Keratinocyte (primary cell): Measurements from ENCODE around the gene MEF2A. TPM values are rescaled to one million over a fixed set of nuclear protein-coding genes. Genes with fewer than 3 reads are reported as not detected.

ENCODE experiments used
- DNase-seq: peaks from one replicate; pipeline ENCODE4 v3.0.0-alpha.2; 2011; ENCODE audit warnings: low read depth, missing footprints, low spot score
- FAIRE-seq: peaks from 2 replicates; lab custom pipeline; 2011; peaks lifted over from hg19 to GRCh38; lab: Jason Lieb, UNC
- H2AFZ ChIP-seq: 2 replicates; pipeline ENCODE4 v1.6.0; 2012; ENCODE audit warnings: low read length, control low read depth, inconsistent platforms; ENCODE audit not compliant: control insufficient read depth
- H3K27ac ChIP-seq: 2 replicates; pipeline ENCODE4 v1.5.1; 2011; ENCODE audit warnings: low read length; ENCODE audit not compliant: control insufficient read depth, insufficient read depth
- H3K27me3 ChIP-seq: 3 replicates; pipeline ENCODE4 v1.6.0; 2011; ENCODE audit warnings: low read length; ENCODE audit not compliant: control insufficient read depth, insufficient read depth; ENCODE audit errors: extremely low read depth
- H3K36me3 ChIP-seq, 2 experiments: 2 replicates in 1 of 2; 3 replicates in 1 of 2; pipeline ENCODE4 v1.5.1; 2011; ENCODE audit warnings: low read length in 2 of 2, mild to moderate bottlenecking in 1 of 2; ENCODE audit not compliant: control insufficient read depth in 2 of 2, insufficient read depth in 2 of 2; ENCODE audit errors: extremely low read depth in 1 of 2
- H3K4me1 ChIP-seq: 3 replicates; pipeline ENCODE4 v1.5.1; 2011; ENCODE audit warnings: low read length; ENCODE audit not compliant: control insufficient read depth, insufficient read depth; ENCODE audit errors: extremely low read depth
- H3K4me2 ChIP-seq: 3 replicates; pipeline ENCODE4 v1.6.0; 2011; ENCODE audit warnings: low read depth, low read length; ENCODE audit not compliant: control insufficient read depth, insufficient read depth; ENCODE audit errors: extremely low read depth
- H3K4me3 ChIP-seq, 3 experiments: fragments of 200-600 bp in 1 of 3; sonication (generic) in 1 of 3; 2 replicates in 2 of 3; 3 replicates in 1 of 3; pipeline ENCODE4 v1.5.1; 2011 to 2016; ENCODE audit warnings: low read length in 3 of 3, mild to moderate bottlenecking in 3 of 3, control low read depth in 2 of 3, inconsistent platforms in 1 of 3, low read depth in 1 of 3, mixed read lengths in 1 of 3, mixed run types in 1 of 3, moderate library complexity in 1 of 3; ENCODE audit not compliant: control insufficient read depth in 2 of 3, insufficient read depth in 2 of 3; ENCODE audit errors: extremely low read depth in 1 of 3
- H3K79me2 ChIP-seq: 2 replicates; pipeline ENCODE4 v1.6.0; 2012; ENCODE audit warnings: low read length; ENCODE audit not compliant: control insufficient read depth, insufficient read depth
- H3K9ac ChIP-seq: 3 replicates; pipeline ENCODE4 v1.6.0; 2011; ENCODE audit warnings: low read length; ENCODE audit not compliant: control insufficient read depth, insufficient read depth; ENCODE audit errors: extremely low read depth
- H3K9me1 ChIP-seq: 3 replicates; pipeline ENCODE4 v1.6.0; 2011; ENCODE audit warnings: low read length; ENCODE audit not compliant: control insufficient read depth, insufficient read depth; ENCODE audit errors: extremely low read depth
- H3K9me3 ChIP-seq: 2 replicates; pipeline ENCODE4 v1.5.1; 2012; ENCODE audit warnings: low read depth, low read length; ENCODE audit not compliant: control insufficient read depth
- H4K20me1 ChIP-seq: 3 replicates; pipeline ENCODE4 v1.6.0; 2011; ENCODE audit warnings: low read length; ENCODE audit not compliant: control insufficient read depth, insufficient read depth; ENCODE audit errors: extremely low read depth
- CTCF ChIP-seq, 3 experiments: IDR thresholded peaks in 1 of 3; conservative IDR thresholded peaks in 1 of 3; optimal IDR thresholded peaks in 1 of 3; 2 replicates in 2 of 3; 3 replicates in 1 of 3; pipeline versions ENCODE3 to v1.5.1; 2011; ENCODE audit warnings: low read length in 3 of 3, mild to moderate bottlenecking in 3 of 3, moderate library complexity in 2 of 3, control low read depth in 1 of 3, inconsistent platforms in 1 of 3; ENCODE audit not compliant: insufficient read depth in 2 of 3; ENCODE audit errors: extremely low read depth in 1 of 3
- EZH2 ChIP-seq: IDR thresholded peaks from one replicate; pipeline ENCODE4 v1.6.1; 2012; ENCODE audit warnings: inconsistent platforms, mild to moderate bottlenecking, low read length, moderate library complexity
- dilution Hi-C: fragments of 300-500 bp; cut with MboI; formaldehyde crosslinking; loops from one replicate; pipeline ENCODE4 v1.7.0; 2020; ENCODE audit warnings: low sequenced_read_pairs; ENCODE audit not compliant: extremely low pct_ligation_motif_present
- polyA plus RNA-seq, 5 experiments: library from polyadenylated mRNA; depleted of rRNA in 3 of 5; stranded (reverse) in 3 of 5; stranded (forward) in 1 of 5; unstranded in 1 of 5; fragments of >200 nt; gene quantifications; 1 replicate in 1 of 5; 2 replicates in 3 of 5; 3 replicates in 1 of 5; pipeline versions ENCODE4 v1.2.1 to v1.2.3, GENCODE V29; 2011 to 2012; ENCODE audit warnings: missing spikeins in 2 of 5, low read depth in 1 of 5, low replicate concordance in 1 of 5

MEF2A gene
- polyA plus RNA-seq, 1 donor (not counting 4 experiments of a cell fraction or from before 2014, with no cell fraction given), result 27.4 TPM

- Histone ChIP-seq H3K4me2 (no peak overlapping the region), H2AFZ (no peak overlapping the region), H3K27ac (no peak overlapping the region), H3K27me3 (no peaks in the 10 kb centered on the region), H3K4me1 (no peaks in the 10 kb centered on the region), H3K79me2 (no peaks in the 10 kb centered on the region), H3K9me3 (no peaks in the 10 kb centered on the region), H3K4me3 (no peak overlapping the region), H4K20me1 (no peaks in the 10 kb centered on the region), H3K9ac (no peak overlapping the region), H3K36me3 (no peaks in the 10 kb centered on the region), H3K9me1 (no peaks in the 10 kb centered on the region)
- FAIRE-seq (no peak), DNase-seq (no peak)
- no peak for TF ChIP-seq EZH2
- TF ChIP-seq CTCF (optimal IDR thresholded peaks at IDR 0.05 in 1 of 3, IDR thresholded peaks at IDR 0.05 in 1 of 3, conservative IDR thresholded peaks at IDR 0.05 in 1 of 3; ENCODE audit: extremely low read depth in 1 of 3, insufficient read depth in 2 of 3, low read length in 3 of 3), result no peak
- dilution Hi-C loops, result no loop called here
These were observed 176.1 kb downstream of the MEF2A start for GRCh38 chr15:99741835-99742234.

DNA sequence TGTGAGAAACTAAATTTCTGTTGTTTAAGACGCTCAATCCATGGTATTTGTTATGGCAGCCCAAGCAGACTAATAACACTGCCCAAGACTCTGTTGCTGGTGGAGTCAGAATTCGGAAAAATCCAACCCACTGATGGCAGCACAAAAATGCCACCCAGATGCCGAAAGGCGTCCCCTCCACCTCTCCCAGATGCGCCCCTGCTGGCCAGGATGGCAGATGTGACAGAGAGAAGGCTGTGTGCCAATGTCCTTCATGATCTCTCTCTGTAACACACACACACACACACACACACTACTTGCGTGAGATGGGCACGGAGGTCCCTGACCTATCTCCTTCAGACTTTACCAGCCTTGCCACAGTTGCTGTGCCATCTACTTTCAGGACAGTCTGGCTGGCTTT, 178.4 kb downstream of the MEF2A start:
- Histone ChIP-seq H3K79me2 (no peaks in the 10 kb centered on the region), H3K27ac (no peak overlapping the region), H2AFZ (no peak overlapping the region), H3K4me1 (no peaks in the 10 kb centered on the region), H3K36me3 (no peaks in the 10 kb centered on the region), H3K4me2 (no peak overlapping the region), H4K20me1 (no peaks in the 10 kb centered on the region), H3K9me1 (no peaks in the 10 kb centered on the region), H3K9me3 (no peaks in the 10 kb centered on the region), H3K9ac (no peak overlapping the region), H3K27me3 (no peaks in the 10 kb centered on the region), H3K4me3 (no peak overlapping the region)
- FAIRE-seq, result no peak
- dilution Hi-C loops, result no loop called here
- no peak for DNase-seq
- no peak for TF ChIP-seq CTCF (optimal IDR thresholded peaks at IDR 0.05 in 1 of 3, IDR thresholded peaks at IDR 0.05 in 1 of 3, conservative IDR thresholded peaks at IDR 0.05 in 1 of 3; ENCODE audit: extremely low read depth in 1 of 3, insufficient read depth in 2 of 3, low read length in 3 of 3)
- no peak for TF ChIP-seq EZH2
